Stimulated activated CD8-positive, alpha-beta memory T cell treated with anti-CD3 and anti-CD28 coated beads, Interleukin-12 subunit alpha, Interleukin-12 subunit beta, amount 100 ng/mL, for 4 hours (primary cell): ENCODE data around the gene PTBP2.

Experiments used
- DNase-seq: peaks from one replicate; pipeline ENCODE4 v3.0.0-alpha.2; 2020; ENCODE audit warnings: low read depth

The PTBP2 gene

DNA sequence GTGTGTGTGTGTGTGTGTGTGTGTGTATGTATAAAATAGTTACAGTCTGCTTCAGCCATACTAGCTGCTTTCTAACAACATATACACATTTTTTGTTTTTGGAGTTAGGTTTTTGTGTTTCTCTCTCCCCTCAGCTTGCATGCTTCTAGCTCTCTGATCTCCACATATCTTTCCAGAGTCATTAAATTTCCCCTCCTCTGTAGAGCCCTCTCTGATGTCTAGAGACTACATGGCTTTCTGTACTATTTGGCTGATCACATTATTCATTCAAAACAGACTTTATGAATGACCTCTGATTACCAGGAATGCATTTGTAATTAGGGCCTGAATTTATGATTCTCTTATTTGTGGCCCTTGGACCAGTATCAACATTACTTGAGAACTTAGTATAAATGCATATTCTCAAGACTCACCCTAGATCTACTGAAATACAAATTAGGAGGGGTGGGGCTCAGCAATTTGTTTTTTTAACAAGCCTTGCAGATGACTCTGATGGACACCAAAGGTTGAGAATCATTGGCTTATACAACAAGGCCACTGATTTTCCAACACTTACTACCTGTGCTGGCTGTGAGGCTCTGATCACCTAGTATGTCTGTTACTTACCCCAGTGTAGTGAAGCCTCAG, 104.5 kb downstream of the PTBP2 start:
- no peak for DNase-seq

- no peak for DNase-seq
Observed at GRCh38 chr1:96833376-96833775, 111.8 kb downstream of the PTBP2 start.

DNA sequence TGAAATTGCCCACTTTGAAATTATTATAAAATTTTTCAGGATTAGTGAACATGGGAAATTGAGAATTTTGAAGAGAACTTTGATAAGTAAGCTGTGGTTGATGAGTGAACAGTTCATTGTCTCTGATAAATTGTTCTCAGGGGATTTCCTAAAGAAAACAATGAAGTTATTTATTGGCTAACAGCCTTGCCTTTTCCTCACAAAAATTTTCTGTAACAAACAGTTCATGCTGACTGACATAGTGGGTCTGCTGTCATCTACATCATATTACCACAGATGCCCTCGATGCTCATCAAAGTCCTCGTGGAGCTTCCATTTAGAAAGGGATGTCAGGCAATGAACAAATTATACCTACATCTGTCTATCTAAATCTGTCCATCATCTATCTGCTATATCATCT, 113.4 kb downstream of the PTBP2 start:
- no peak for DNase-seq

- no peak for DNase-seq
Observed at GRCh38 chr1:96837057-96837780, 115.6 kb downstream of the PTBP2 start.

DNA sequence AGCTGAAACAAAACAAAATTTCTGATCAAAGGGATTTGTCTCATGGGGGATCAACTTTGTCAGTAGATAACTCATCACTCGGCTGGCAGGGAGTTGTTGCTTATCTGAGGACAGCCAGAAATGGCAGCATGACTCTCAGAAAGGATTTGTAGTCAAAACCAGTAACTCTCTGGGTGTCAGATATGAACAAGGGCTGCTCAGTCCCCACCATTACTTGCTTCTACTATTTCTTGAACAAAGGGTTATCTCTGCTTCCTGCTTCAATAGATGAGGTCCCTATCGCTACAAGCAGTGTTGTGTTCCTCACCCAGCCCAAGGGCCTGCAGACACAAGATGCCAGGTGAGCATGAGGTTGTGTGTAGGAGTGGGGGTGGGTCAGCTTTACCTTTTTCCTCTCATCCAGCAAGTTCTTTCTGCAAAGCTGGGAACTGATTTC, 116.2 kb downstream of the PTBP2 start:
- DNase-seq: no peak

GRCh38 chr1:96840396-96840795, 118.8 kb downstream of the PTBP2 start:
- DNase-seq: no peak

GRCh38 chr1:96842215-96842614, 120.6 kb downstream of the PTBP2 start:
- DNase-seq: no peak

- DNase-seq: no peak
Observed at GRCh38 chr1:96843196-96843595, 121.6 kb downstream of the PTBP2 start.

GRCh38 chr1:96843601-96844000, 122.0 kb downstream of the PTBP2 start:
- no peak for DNase-seq

DNA sequence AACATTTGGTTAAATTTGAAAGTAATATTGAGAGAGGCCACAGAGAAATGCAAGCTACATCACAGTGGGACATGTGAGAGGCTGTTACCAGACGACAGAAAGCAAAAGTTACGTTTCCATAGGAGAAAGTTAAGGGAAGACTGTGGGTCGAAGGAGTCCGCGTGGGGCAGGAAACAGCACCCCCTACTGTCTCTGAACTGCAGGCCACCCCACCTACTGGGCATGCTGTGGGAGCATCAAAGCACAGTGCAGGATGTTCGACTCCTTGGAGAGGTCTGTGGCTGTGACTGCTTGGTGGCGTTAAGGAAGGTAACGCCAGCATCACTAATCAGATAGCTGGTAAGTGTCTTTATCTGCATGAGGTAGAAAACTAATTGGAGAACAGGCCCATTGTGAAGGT, 123.9 kb downstream of the PTBP2 start:
- no peak for DNase-seq

DNA sequence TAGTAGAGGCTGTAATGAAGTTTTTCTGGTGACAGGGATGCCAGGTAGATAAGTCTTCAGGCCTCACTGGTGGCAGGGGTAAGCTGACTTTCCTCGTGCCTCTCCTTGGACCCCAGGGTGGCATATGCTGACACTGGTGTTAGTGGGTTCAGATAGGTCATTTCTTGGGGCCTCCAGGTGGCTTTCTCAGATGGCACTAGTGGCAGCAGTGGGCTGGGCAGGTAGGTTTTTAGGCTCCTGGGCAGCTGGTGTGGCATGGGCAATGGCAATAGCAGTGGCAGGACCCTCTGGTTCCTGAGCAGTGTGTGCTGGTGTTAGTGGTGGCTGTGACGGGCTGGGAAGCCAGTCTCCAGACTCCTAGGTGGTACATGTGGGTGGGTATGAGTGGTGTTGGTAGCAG, 140.3 kb downstream of the PTBP2 start:
- DNase-seq: no peak

DNA sequence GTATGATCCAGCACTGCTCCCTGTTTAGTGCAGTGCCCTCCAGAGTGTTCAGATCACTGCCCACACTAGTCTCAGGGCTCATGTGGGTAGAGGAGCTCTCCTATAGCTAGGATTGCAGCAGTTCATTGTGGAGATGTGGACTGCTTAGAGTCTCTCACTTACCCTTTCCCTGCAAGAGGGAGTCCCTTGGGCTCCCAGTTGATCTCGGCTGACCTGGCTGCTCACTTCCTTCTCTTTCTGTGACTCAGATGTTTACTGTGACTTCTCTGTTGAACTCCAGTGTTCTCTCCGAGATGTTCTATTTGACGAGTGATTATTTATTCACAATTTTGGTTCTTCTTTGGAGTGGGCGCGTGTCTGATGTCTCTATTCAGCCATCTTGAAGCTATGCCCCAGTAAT, 141.9 kb downstream of the PTBP2 start:
- no peak for DNase-seq
